ENCODE results near the gene CGB7.

- TF ChIP-seq CTCF (IDR thresholded peaks at IDR 0.05) (no peak), POLR2A (IDR thresholded peaks at IDR 0.05) (no peak), EP300 (IDR thresholded peaks at IDR 0.05) (no peak), POLR2AphosphoS5 (IDR thresholded peaks at IDR 0.05) (no peak)
Observed at GRCh38 chr19:49073514-49074378, 16.2 kb upstream of the CGB7 start.

All from suprapubic skin (tissue), 4 donors.